Ovary (tissue), 9 donors: Measurements from ENCODE around the gene OR2K2. TPM values are rescaled to one million over a fixed set of nuclear protein-coding genes. Genes with fewer than 3 reads are reported as not detected.
"Not testable (repeated sequence)": the region's sequence is repeated elsewhere in the genome, so short reads cannot be mapped to it uniquely, and the experiment has no call there.

Experiments
- DNase-seq, 5 donors: peaks; one replicate each; pipeline ENCODE4 v3.0.0-alpha.2; 2019 to 2020
- H3K27ac ChIP-seq, 2 donors: fragments of 200-600 bp; one replicate each; pipeline versions ENCODE4 v1.5.1 to v1.8.0; 2019 to 2022
- H3K27me3 ChIP-seq: fragments of 200-600 bp; one replicate; pipeline ENCODE4 v1.8.0; 2022
- H3K36me3 ChIP-seq: fragments of 200-600 bp; sonication (generic); one replicate; pipeline ENCODE4 v1.5.1; 2019
- H3K4me1 ChIP-seq: one replicate; pipeline ENCODE4 v1.8.1; 2013; ENCODE audit warnings: mild to moderate bottlenecking, moderate library complexity; ENCODE audit not compliant: insufficient read depth
- H3K4me3 ChIP-seq: fragments of 200-600 bp; sonication (generic); one replicate; pipeline ENCODE4 v1.5.1; 2017
- H3K9me3 ChIP-seq, 2 donors: fragments of 200-600 bp in 1 of 2; sonication (generic) in 1 of 2; one replicate each; pipeline versions ENCODE4 v1.5.1 to v1.8.1; 2013 to 2019; ENCODE audit warnings: mild to moderate bottlenecking in 1 of 2, moderate library complexity in 1 of 2
- EP300 ChIP-seq: sonication (generic); formaldehyde crosslinking; IDR thresholded peaks from one replicate; pipeline ENCODE4 v1.6.1; 2017; ENCODE audit warnings: antibody characterized with exemption
- POLR2A ChIP-seq: fragments of 450-650 bp; IDR thresholded peaks from one replicate; pipeline ENCODE4 v1.6.1; 2017; ENCODE audit warnings: antibody characterized with exemption, mild to moderate bottlenecking, moderate library complexity
- WGBS, 3 donors: extraction: QIAGEN DNeasy Blood & Tissue Kit in 1 of 3; methylation state at CpG; one replicate each; pipeline versions ENCODE4 v1.1.5 to v1.1.7; 2013 to 2017; 5-methylcytosine and 5-hydroxymethylcytosine counted together
- intact Hi-C, 4 donors: fragments of 100-400 bp; cut with DNase I; formaldehyde crosslinking; loops; one replicate each; pipeline versions ENCODE4 v1.11.0 to v1.15.1; 2022 to 2023
- polyA plus RNA-seq, 2 donors: library from polyadenylated mRNA; stranded (reverse); fragments of 200-250 nt in 1 of 2; fragments of 350-450 nt in 1 of 2; fragmentation: Illumina TruSeq in 1 of 2; extraction: RNeasy Lipid Tissue Mini Kit (QIAGEN cat#74804) in 1 of 2; gene quantifications; one replicate each; pipeline ENCODE4 v1.2.3, GENCODE V29; 2013 to 2014
- total RNA-seq, 7 donors: library from RNA; depleted of rRNA in 2 of 7; stranded (reverse); fragments of >200 nt in 2 of 7; fragmentation: NEBNext Ultra II Directional in 3 of 7; extraction: Animal tissue kit (Norgen Biotek cat#: 25700) in 3 of 7; gene quantifications; one replicate each; pipeline versions ENCODE4 v1.1.0 to v1.2.4, GENCODE V29; 2016 to 2023
- TF ChIP-seq, protein P1 (sequence below), 3 donors: fragments of 450-650 bp in 2 of 3; fragments of 200-600 bp in 1 of 3; IDR thresholded peaks; one replicate each; pipeline versions ENCODE4 v1.5.1 to v1.8.0; 2016 to 2022; ENCODE audit warnings: antibody characterized with exemption in 3 of 3, mild to moderate bottlenecking in 1 of 3
- donor health status: DM: no; HTN: no; CAD: no; lungs with moderate emphysema.
- donor health status: DM: no; HTN: no; CAD: no.
- donor health status: Bipolar disorder and iron deficiency.
- donor health status: DM: yes; HTN: yes; CAD: no.
- donor health status: DM: no; HTN: no; CAD: no.
- donor health status: DM: yes; HTN: yes; CAD: no.

The OR2K2 gene
- total and polyA plus RNA-seq, 9 donors: not detected

DNA sequence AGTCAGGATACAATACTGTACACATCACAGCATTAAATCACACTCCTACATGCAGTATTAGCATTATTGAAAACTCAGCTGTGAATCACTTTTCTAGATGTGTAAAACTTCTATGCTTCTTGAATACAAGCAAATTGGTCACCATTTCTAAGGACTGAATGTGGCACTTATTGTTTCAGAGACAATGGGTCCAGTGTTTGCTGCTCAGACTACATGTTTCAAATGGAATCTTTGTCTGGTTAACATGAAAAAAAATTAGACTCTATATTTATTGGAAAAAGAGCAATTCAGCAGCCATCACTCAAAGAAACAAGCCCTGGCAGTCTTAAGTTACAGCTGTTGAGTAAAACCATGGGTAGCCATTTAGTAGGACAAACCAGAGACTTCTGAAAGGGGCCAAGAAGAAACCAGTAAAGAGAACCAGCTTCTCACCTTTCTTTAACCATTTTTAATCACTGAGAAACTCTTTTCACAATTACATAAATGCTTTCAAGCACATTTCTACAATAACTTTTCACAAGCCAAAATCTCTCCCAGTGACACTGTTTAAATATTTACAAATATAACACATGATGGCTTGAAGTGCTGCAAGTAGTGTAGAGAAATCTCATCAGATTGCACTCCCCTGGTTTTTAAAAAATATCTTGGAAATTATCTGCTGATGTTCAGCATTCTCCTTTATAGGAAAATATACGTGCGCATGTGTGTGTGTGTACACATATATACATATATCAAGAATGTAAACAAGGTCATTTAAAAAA, 35.2 kb downstream of the OR2K2 start:
- Histone ChIP-seq H3K4me1 (no peaks in the 10 kb centered on the region), H3K27me3 (no peaks in the 10 kb centered on the region), H3K36me3 (no peaks in the 10 kb centered on the region), H3K4me3 (no peak overlapping the region), H3K9me3 (no peaks in the 10 kb centered on the region), H3K27ac (no peak overlapping the region)
- intact Hi-C loops: loop anchor here in 2 of 4 donors (5.0 kb wide), 2 partner anchors 648 to 658 kb away; no protein-coding TSS in a partner anchor
- 90 to 95% (median 91%) methylated on average over 2 of the region's 2 CpGs for WGBS, 3 donors
- TF ChIP-seq EP300 (no peak), POLR2A (no peak)
- TF ChIP-seq, protein P1, sequence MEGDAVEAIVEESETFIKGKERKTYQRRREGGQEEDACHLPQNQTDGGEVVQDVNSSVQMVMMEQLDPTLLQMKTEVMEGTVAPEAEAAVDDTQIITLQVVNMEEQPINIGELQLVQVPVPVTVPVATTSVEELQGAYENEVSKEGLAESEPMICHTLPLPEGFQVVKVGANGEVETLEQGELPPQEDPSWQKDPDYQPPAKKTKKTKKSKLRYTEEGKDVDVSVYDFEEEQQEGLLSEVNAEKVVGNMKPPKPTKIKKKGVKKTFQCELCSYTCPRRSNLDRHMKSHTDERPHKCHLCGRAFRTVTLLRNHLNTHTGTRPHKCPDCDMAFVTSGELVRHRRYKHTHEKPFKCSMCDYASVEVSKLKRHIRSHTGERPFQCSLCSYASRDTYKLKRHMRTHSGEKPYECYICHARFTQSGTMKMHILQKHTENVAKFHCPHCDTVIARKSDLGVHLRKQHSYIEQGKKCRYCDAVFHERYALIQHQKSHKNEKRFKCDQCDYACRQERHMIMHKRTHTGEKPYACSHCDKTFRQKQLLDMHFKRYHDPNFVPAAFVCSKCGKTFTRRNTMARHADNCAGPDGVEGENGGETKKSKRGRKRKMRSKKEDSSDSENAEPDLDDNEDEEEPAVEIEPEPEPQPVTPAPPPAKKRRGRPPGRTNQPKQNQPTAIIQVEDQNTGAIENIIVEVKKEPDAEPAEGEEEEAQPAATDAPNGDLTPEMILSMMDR (IDR thresholded peaks at IDR 0.05): no peak
- no peak for DNase-seq

DNA sequence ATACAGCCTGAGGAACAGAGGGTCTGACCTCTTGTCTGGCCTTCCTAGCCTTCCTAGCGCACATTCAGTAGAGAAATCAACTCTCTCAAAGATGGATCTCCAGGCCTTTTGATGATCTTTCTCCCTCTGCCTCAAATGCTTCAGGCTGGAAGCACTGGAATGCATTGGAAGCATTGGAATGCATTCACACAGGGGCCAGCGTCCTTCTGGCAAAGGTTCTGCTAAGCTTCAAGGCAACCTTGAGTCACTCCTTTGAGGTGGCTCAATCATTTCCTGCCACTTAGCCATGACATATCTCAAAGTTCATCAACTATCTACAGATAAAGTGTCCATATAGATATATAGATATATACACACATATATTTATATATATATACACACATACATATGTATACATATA, 42.9 kb downstream of the OR2K2 start:
- 60 to 64% (median 61%) methylated on average over 2 of the region's 2 CpGs for WGBS, 3 donors
- TF ChIP-seq EP300: no peak
- TF ChIP-seq, protein P1 (IDR thresholded peaks at IDR 0.05): no peak
- no peak for TF ChIP-seq POLR2A
- no peak for DNase-seq
- Histone ChIP-seq H3K27ac (no peak overlapping the region), H3K36me3 (no peaks in the 10 kb centered on the region), H3K4me1 (no peaks in the 10 kb centered on the region), H3K4me3 (no peak overlapping the region), H3K9me3 (no peaks in the 10 kb centered on the region), H3K27me3 (no peaks in the 10 kb centered on the region)
- intact Hi-C loops: no loop called here

DNA sequence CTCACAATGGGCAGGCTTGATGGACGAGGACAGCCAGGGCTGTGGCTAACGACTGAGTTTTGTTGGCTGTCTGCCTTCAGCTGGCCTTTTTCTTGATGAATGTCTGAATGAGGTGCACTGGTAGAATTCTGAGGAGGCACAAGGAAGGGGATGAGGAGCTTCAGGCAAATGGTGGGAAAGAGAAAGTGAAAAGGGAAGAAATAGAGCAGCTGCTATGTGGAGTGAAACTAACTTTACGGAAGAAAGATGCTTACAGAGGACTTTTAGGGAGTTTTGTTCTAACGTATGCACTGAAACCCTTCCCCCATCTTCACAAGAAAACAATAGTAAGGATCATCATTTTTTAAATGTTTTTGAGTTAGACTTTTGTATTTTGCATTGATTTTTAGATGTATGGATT, 45.3 kb downstream of the OR2K2 start:
- TF ChIP-seq POLR2A (no peak), EP300 (no peak)
- TF ChIP-seq, protein P1 (IDR thresholded peaks at IDR 0.05): no peak
- 67 to 75% (median 74%) methylated on average over 4 of the region's 4 CpGs for WGBS, 3 donors

DNA sequence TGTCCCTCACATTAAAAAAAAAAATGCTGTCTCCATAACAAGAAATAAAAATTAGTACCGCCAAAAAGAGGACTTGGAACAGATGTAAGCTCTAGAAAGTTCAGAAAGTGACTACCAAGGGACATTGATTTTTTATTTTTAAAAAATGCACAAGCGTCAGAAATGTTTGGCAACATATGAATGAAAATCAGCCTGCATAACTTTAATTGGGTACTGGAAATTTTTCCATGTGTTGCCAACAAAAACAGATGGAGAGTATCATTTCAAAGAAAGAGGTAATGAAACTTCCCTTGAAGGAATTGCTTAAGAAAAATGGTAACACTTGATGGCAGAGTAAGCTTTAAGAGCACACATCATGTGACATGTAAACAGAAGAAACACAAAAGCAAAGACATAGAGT, 47.2 kb downstream of the OR2K2 start:
- H3K4me1 ChIP-seq: no peaks in the 10 kb centered on the region
- no peaks in the 10 kb centered on the region for H3K9me3 ChIP-seq
- no peak overlapping the region for H3K27ac ChIP-seq
- no peaks in the 10 kb centered on the region for H3K27me3 ChIP-seq
- WGBS, 3 donors: 8 to 16% (median 14%) methylated on average over 2 of the region's 2 CpGs
- no peak for TF ChIP-seq POLR2A
- TF ChIP-seq, protein P1 (IDR thresholded peaks at IDR 0.05): no peak
- no peak for TF ChIP-seq EP300
- intact Hi-C loops: no loop called here
- no peak overlapping the region for H3K4me3 ChIP-seq
- no peak for DNase-seq
- no peaks in the 10 kb centered on the region for H3K36me3 ChIP-seq

More for the DNA sequence above, 45.3 kb downstream of the OR2K2 start:
- Histone ChIP-seq H3K4me1 (no peaks in the 10 kb centered on the region), H3K36me3 (no peaks in the 10 kb centered on the region), H3K9me3 (no peaks in the 10 kb centered on the region), H3K27me3 (no peaks in the 10 kb centered on the region), H3K4me3 (no peak overlapping the region), H3K27ac (no peak overlapping the region)
- intact Hi-C loops: no loop called here
- no peak for DNase-seq

DNA sequence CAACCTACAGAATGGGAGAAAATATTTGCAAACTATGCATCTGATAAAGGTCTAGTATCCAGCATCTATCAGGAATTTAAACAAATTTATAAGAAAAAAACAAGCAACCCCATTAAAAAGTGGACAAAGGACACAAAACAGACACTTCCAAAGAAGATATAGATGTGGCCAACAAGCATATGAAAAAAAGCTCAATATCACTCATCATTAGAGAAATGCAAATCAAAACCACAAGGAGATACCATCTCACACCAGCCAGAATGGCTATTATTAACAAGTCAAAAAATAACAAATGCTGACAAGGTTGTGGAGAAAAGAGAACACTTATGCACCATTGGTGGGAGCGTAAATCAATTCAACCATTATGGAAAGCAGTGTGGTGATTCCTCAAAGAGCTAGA, 49.2 kb downstream of the OR2K2 start:
- H3K27ac ChIP-seq, H3K4me3 ChIP-seq, H3K9me3 ChIP-seq, H3K27me3 ChIP-seq, intact Hi-C loops, H3K4me1 ChIP-seq, H3K36me3 ChIP-seq, DNase-seq: not testable (repeated sequence)
- WGBS, 3 donors: 95 to 99% (median 95%) methylated on average over 1 of the region's 1 CpG
